Nephron progenitor cell (in vitro differentiated cells): Measurements from ENCODE around the gene ANTXR1.
"Not testable (repeated sequence)": the region's sequence is repeated elsewhere in the genome, so short reads cannot be mapped to it uniquely, and the experiment has no call there.

Experiments used
- DNase-seq: peaks from one replicate; pipeline ENCODE4 v3.0.0; 2021
- H3K27ac Mint-ChIP-seq: 2 replicates; pipeline ENCODE4 v1.8.0; 2021; ENCODE audit warnings: mild to moderate bottlenecking, moderate library complexity, mixed read lengths
- H3K27me3 Mint-ChIP-seq: 2 replicates; pipeline ENCODE4 v1.8.0; 2021; ENCODE audit warnings: mild to moderate bottlenecking, low read depth, mixed read lengths; ENCODE audit not compliant: poor library complexity
- H3K36me3 Mint-ChIP-seq: 2 replicates; pipeline ENCODE4 v1.8.0; 2021; ENCODE audit warnings: low read depth, mixed read lengths
- H3K4me1 Mint-ChIP-seq: 2 replicates; pipeline ENCODE4 v1.8.0; 2021; ENCODE audit warnings: mixed read lengths
- H3K4me3 Mint-ChIP-seq: 2 replicates; pipeline ENCODE4 v1.8.0; 2021; ENCODE audit warnings: mild to moderate bottlenecking, moderate library complexity, mixed read lengths
- H3K9me3 Mint-ChIP-seq: 2 replicates; pipeline ENCODE4 v1.8.0; 2021; ENCODE audit warnings: mild to moderate bottlenecking, moderate library complexity, mixed read lengths
- CTCF ChIP-seq: fragments of 200-600 bp; sonication (generic); IDR thresholded peaks from 2 replicates; pipeline ENCODE4 v1.5.0; 2021; ENCODE audit warnings: antibody characterized with exemption

The ANTXR1 gene

DNA sequence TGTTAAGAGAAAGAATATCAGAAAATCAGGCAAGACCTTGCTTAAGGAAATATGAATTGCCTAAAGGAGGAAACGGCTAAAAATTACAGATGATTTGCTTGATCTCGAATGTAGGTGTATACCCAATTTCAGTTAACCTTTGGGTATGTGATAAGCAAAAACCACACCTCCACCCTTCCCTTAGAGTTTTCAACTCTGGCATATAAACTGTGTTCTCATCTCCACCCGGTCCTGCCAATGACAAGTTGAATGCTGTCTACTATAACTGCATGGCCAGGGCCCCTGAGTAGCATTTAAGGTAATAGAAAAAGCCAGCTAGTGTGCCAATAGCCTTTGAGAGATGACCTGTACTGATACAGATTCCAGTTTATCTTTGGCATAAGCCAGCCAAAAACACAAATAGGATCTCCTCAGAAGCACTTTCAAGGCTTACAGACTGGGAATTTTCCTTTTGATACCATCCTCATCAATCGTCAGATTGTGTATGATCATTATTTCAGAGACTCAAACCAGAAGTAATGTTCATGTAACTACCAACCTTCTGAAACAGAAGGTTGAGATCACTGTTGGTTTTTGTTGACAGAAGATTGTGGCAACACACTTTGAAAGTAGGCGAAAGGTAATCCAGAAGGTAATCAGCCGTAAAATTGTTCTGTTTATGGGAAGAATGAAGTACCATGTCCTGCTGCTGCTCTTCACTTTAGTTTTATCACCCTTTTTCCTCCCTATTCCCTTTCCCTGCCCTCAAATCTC lies 211.0 kb downstream of the ANTXR1 start:
- H3K27me3 Mint-ChIP-seq: no peaks in the 10 kb centered on the region

DNA sequence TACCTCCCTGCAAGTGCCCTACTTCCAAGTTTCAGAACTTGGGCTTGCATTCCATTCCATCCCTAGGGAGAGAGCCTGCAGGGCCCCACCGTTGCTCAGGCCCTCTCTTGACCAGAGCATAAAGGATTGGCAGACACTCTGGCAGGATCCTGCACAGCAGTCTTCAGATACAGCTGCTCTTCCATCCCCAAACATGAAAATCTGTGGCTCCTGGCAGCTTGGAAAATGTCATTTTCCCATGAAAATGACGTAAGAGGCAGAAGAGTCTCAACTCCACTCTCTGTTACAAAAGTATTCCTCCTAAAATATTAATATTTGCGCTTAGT lies 211.5 kb downstream of the ANTXR1 start:
- Mint-ChIP-seq H3K36me3 (peaks cover 61% of the 10 kb centered on the region), H3K27me3 (no peaks in the 10 kb centered on the region), H3K9me3 (no peaks in the 10 kb centered on the region), H3K4me1 (peaks cover 35% of the 10 kb centered on the region), H3K4me3 (no peak overlapping the region), H3K27ac (peak overlapping the region; percentile 43)
- no peak for DNase-seq
- TF ChIP-seq CTCF: no peak

More for the DNA sequence above, 211.0 kb downstream of the ANTXR1 start:
- Mint-ChIP-seq H3K4me3 (no peak overlapping the region), H3K27ac (peak overlapping the region; percentile 43), H3K4me1 (peaks cover 35% of the 10 kb centered on the region), H3K9me3 (no peaks in the 10 kb centered on the region), H3K36me3 (peaks cover 56% of the 10 kb centered on the region)
- no peak for TF ChIP-seq CTCF
- DNase-seq: no peak

DNA sequence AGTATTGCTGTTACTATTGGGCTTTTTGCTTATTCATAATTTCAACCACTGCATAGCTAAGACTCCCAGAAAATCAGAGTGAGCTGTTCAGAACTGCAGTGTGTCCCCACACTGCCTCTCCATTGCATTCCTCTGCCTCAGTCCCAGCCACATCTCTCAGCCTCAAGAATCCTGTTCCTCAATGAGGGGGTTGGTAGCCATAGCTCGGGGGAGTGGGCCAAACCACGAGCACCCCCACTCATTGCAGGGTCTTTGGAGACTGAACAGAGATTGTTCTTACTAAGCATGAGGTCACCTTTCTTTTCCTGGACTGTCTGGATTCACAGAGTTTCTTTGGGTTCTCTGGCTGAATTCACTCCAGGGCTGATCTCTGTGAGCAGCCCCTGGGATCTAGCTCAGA lies 213.0 kb downstream of the ANTXR1 start:
- no peak for DNase-seq
- Mint-ChIP-seq H3K4me1 (peaks cover 31% of the 10 kb centered on the region), H3K9me3 (peaks cover 2% of the 10 kb centered on the region), H3K27ac (no peak overlapping the region), H3K36me3 (peaks cover 76% of the 10 kb centered on the region), H3K27me3 (no peaks in the 10 kb centered on the region), H3K4me3 (no peak overlapping the region)
- TF ChIP-seq CTCF: no peak

DNA sequence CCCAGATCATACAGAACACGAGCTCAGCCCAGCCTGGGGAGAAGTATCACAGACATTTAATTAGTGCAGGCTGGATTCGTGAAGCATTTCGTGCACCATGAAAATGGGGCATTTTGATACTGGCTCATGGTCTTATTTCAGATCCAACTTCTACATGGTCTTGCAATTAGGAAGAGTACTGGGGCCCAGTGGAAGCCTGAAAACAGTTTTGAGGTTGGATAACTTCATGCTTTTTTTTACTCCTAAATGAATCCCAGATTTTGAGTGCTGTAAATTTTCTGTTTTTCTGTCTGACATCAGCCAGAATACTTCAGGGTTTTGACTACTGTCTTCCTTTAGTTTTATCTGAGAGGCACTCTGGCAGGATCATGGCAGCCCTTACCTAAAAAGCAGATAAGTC lies 213.9 kb downstream of the ANTXR1 start:
- Mint-ChIP-seq H3K4me1 (peaks cover 21% of the 10 kb centered on the region), H3K27ac (no peak overlapping the region), H3K36me3 (peaks cover 83% of the 10 kb centered on the region), H3K27me3 (no peaks in the 10 kb centered on the region), H3K9me3 (peaks cover 3% of the 10 kb centered on the region), H3K4me3 (no peak overlapping the region)
- no peak for DNase-seq
- no peak for TF ChIP-seq CTCF

DNA sequence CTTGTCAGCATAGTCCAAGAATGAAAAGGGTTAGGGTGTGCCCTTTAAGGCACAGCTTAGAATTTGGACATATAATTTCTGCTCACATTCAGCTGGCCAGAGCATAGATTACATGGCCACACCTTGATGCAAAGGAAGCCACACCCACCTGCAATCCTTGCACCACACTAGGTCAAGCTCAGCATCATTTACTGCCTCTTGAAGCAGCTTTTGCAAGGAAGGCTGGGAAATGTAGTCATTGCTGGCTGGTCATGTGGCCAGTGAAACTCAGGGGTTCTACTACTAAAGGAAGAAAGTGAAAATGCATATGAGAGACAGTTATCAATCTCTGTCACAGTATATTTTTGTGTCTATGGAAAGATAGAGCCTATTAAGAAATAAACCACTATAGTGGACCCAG lies 214.7 kb downstream of the ANTXR1 start:
- peaks cover 15% of the 10 kb centered on the region for H3K4me1 Mint-ChIP-seq
- peaks cover 3% of the 10 kb centered on the region for H3K9me3 Mint-ChIP-seq
- no peak for TF ChIP-seq CTCF
- H3K27ac Mint-ChIP-seq: no peak overlapping the region
- H3K36me3 Mint-ChIP-seq: peaks cover 77% of the 10 kb centered on the region
- no peak for DNase-seq
- no peaks in the 10 kb centered on the region for H3K27me3 Mint-ChIP-seq
- no peak overlapping the region for H3K4me3 Mint-ChIP-seq

- peak overlapping the region; percentile 5 for H3K27ac Mint-ChIP-seq
- H3K4me1 Mint-ChIP-seq, H3K27me3 Mint-ChIP-seq, H3K9me3 Mint-ChIP-seq, H3K4me3 Mint-ChIP-seq, DNase-seq: not testable (repeated sequence)
- peaks cover 64% of the 10 kb centered on the region for H3K36me3 Mint-ChIP-seq
These were observed 218.0 kb downstream of the ANTXR1 start for GRCh38 chr2:69230946-69231345.
